PC-3 (cell line): ENCODE results near the gene ZNRF1. TPM values are rescaled to one million over a fixed set of nuclear protein-coding genes. Genes with fewer than 3 reads are reported as not detected.

Source experiments
- ATAC-seq: fragments of 200-7000 bp; cut with Tn5 transposase; 2 replicates; pipeline ENCODE4 v1.9.1; 2020; ENCODE audit warnings: mild to moderate bottlenecking, moderate library complexity
- BruUV-seq: library from RNA; stranded (reverse); fragments of 400-500 nt; replicated peaks from 2 replicates; lab custom pipeline; 2021; lab: Mats Ljungman, UMichigan
- CTCF ChIA-PET: fragments of 300-600 bp; sonication (Branson Sonifier 250); formaldehyde crosslinking; loops from one replicate; lab custom pipeline; 2022; ENCODE audit warnings: antibody characterized with exemption; lab: Charles Lee
- POLR2A ChIA-PET: fragments of 300-600 bp; sonication (Branson Sonifier 250); formaldehyde crosslinking; loops from one replicate; lab custom pipeline; 2022; ENCODE audit warnings: antibody characterized with exemption; ENCODE audit not compliant: unreplicated experiment; lab: Charles Lee
- DNase-seq: peaks from one replicate; pipeline ENCODE4 v3.0.0-alpha.2; 2015
- H2AFZ ChIP-seq: fragments of 300-600 bp; sonication (generic); 2 replicates; pipeline ENCODE4 v1.6.0; 2016; ENCODE audit warnings: antibody characterized with exemption, low read length
- H3F3A ChIP-seq: fragments of 300-600 bp; sonication (generic); one replicate; pipeline ENCODE4 v1.6.0; 2017; ENCODE audit warnings: antibody characterized with exemption, low read length, control low read depth, mild to moderate bottlenecking; ENCODE audit not compliant: unreplicated experiment
- H3K27ac ChIP-seq: fragments of 300-600 bp; sonication (generic); 2 replicates; pipeline ENCODE4 v1.5.1; 2016; ENCODE audit warnings: mild to moderate bottlenecking, low read length
- H3K27me3 ChIP-seq: fragments of 300-600 bp; sonication (generic); 2 replicates; pipeline ENCODE4 v1.6.1; 2016; ENCODE audit warnings: low read length, mixed read lengths
- H3K36me3 ChIP-seq: fragments of 300-600 bp; sonication (generic); 2 replicates; pipeline ENCODE4 v1.6.1; 2016; ENCODE audit warnings: low read depth, mixed run types, low read length, mixed read lengths
- H3K4me1 ChIP-seq: fragments of 300-600 bp; sonication (generic); 2 replicates; pipeline ENCODE4 v1.5.1; 2016; ENCODE audit warnings: low read length; ENCODE audit not compliant: insufficient read depth
- H3K4me2 ChIP-seq: fragments of 300-600 bp; sonication (generic); 2 replicates; pipeline ENCODE4 v1.6.0; 2016; ENCODE audit warnings: low read length
- H3K4me3 ChIP-seq: fragments of 300-600 bp; sonication (generic); 2 replicates; pipeline ENCODE4 v1.5.1; 2016; ENCODE audit warnings: mild to moderate bottlenecking, low read length, mixed read lengths
- H3K79me2 ChIP-seq: fragments of 300-600 bp; sonication (generic); 2 replicates; pipeline ENCODE4 v1.6.1; 2017; ENCODE audit warnings: low read length, mixed read lengths
- H3K9ac ChIP-seq: fragments of 300-600 bp; sonication (generic); 2 replicates; pipeline ENCODE4 v1.6.0; 2016; ENCODE audit warnings: mild to moderate bottlenecking, low read length
- H3K9me2 ChIP-seq: fragments of 300-600 bp; sonication (generic); replicated peaks from 2 replicates; pipeline ENCODE4 v1.6.1; 2016; ENCODE audit warnings: mixed run types, low read length, mixed read lengths
- H3K9me3 ChIP-seq: fragments of 300-600 bp; sonication (generic); 2 replicates; pipeline ENCODE4 v1.6.1; 2016; ENCODE audit warnings: low read length, mixed read lengths
- H4K20me1 ChIP-seq: fragments of 300-600 bp; sonication (generic); 2 replicates; pipeline ENCODE4 v1.6.1; 2016; ENCODE audit warnings: low read length, mixed read lengths
- CTCF ChIP-seq: fragments of 300-600 bp; sonication (generic); conservative IDR thresholded peaks from 2 replicates; pipeline ENCODE4 v1.5.1; 2017; ENCODE audit warnings: antibody characterized with exemption, low read depth, mild to moderate bottlenecking, low read length
- EZH2 ChIP-seq: fragments of 300-600 bp; sonication (generic); IDR thresholded peaks from one replicate; pipeline ENCODE4 v1.6.1; 2017; ENCODE audit warnings: antibody characterized with exemption, mild to moderate bottlenecking, low read length; ENCODE audit not compliant: unreplicated experiment
- EZH2phosphoT487 ChIP-seq: fragments of 300-600 bp; sonication (generic); IDR thresholded peaks from 2 replicates; pipeline ENCODE4 v1.6.1; 2018; ENCODE audit warnings: mild to moderate bottlenecking, antibody characterized with exemption, low read length, borderline replicate concordance
- intact Hi-C: fragments of 100-400 bp; cut with micrococcal nuclease; formaldehyde crosslinking; loops from 2 replicates; pipeline ENCODE4 v1.9.0; 2023
- total RNA-seq: library from RNA; depleted of rRNA; stranded (reverse); fragments of >200 nt; gene quantifications from 2 replicates; pipeline ENCODE4 v1.2.3, GENCODE V29; 2014

Gene ZNRF1
- total RNA-seq, 1 experiment from 2014 or later: 60.4 TPM

GRCh38 chr16:75102595-75102994, 103.8 kb downstream of the ZNRF1 start:
- no TSS peak for BruUV-seq
- CTCF ChIA-PET: no interaction called here
- intact Hi-C loops: no loop called here

GRCh38 chr16:75103994-75104393, 105.2 kb downstream of the ZNRF1 start:
- TF ChIP-seq EZH2: no peak
- no peak for TF ChIP-seq CTCF
- no peak for TF ChIP-seq EZH2phosphoT487
- no peaks in the 10 kb centered on the region for H3K9me3 ChIP-seq
- DNase-seq: no peak
- no peak overlapping the region for H3K4me2 ChIP-seq
- ATAC-seq: no peak
- no peak overlapping the region for H3K27ac ChIP-seq
- ChIA-PET CTCF (no interaction called here), POLR2A (no interaction called here)
- peaks cover 18% of the 10 kb centered on the region for H3K4me1 ChIP-seq
- H3K4me3 ChIP-seq: no peak overlapping the region
- no peak overlapping the region for H2AFZ ChIP-seq
- H3F3A ChIP-seq: no peaks in the 10 kb centered on the region
- intact Hi-C loops: no loop called here
- H3K9me2 ChIP-seq: no peaks in the 10 kb centered on the region
- no TSS peak for BruUV-seq
- H3K27me3 ChIP-seq: no peaks in the 10 kb centered on the region
- no peaks in the 10 kb centered on the region for H3K36me3 ChIP-seq
- no peaks in the 10 kb centered on the region for H4K20me1 ChIP-seq
- H3K79me2 ChIP-seq: peaks cover 10% of the 10 kb centered on the region; the same call in 1 of the 2 replicates
- no peak overlapping the region for H3K9ac ChIP-seq

More at GRCh38 chr16:75102595-75102994, 103.8 kb downstream of the ZNRF1 start:
- Histone ChIP-seq H3F3A (no peaks in the 10 kb centered on the region), H3K4me3 (no peak overlapping the region), H3K9me3 (no peaks in the 10 kb centered on the region), H3K4me1 (peaks cover 7% of the 10 kb centered on the region), H2AFZ (no peak overlapping the region), H3K9me2 (no peaks in the 10 kb centered on the region), H4K20me1 (no peaks in the 10 kb centered on the region), H3K4me2 (no peak overlapping the region), H3K36me3 (no peaks in the 10 kb centered on the region), H3K27ac (no peak overlapping the region), H3K79me2 (peaks cover 8% of the 10 kb centered on the region; the same call in 1 of the 2 replicates), H3K9ac (no peak overlapping the region), H3K27me3 (no peaks in the 10 kb centered on the region)
- no peak for DNase-seq
- POLR2A ChIA-PET: no interaction called here
- ATAC-seq: no peak
- no peak for TF ChIP-seq EZH2
- no peak for TF ChIP-seq CTCF
- TF ChIP-seq EZH2phosphoT487: no peak

- Histone ChIP-seq H4K20me1 (no peaks in the 10 kb centered on the region), H3K4me3 (no peak overlapping the region), H3K27ac (no peak overlapping the region), H3K27me3 (no peaks in the 10 kb centered on the region), H3K4me1 (peaks cover 26% of the 10 kb centered on the region), H3F3A (peaks cover 3% of the 10 kb centered on the region), H3K9ac (no peak overlapping the region), H3K36me3 (no peaks in the 10 kb centered on the region), H3K9me2 (no peaks in the 10 kb centered on the region), H3K4me2 (no peak overlapping the region), H3K9me3 (no peaks in the 10 kb centered on the region), H3K79me2 (peaks cover 13% of the 10 kb centered on the region; the same call in 1 of the 2 replicates), H2AFZ (no peak overlapping the region)
- ATAC-seq (no peak), DNase-seq (no peak)
- TF ChIP-seq CTCF (no peak), EZH2phosphoT487 (no peak), EZH2 (no peak)
- BruUV-seq: no TSS peak
- POLR2A ChIA-PET: no interaction called here
- intact Hi-C loops: no loop called here
- CTCF ChIA-PET: no interaction called here
Measured at GRCh38 chr16:75104836-75105235, 106.0 kb downstream of the ZNRF1 start.
